HepG2 (cell line): Measurements from ENCODE around the gene HLF. TPM values are rescaled to one million over a fixed set of nuclear protein-coding genes. Genes with fewer than 3 reads are reported as not detected.

Experiments used
- CREB1 ChIP-seq, 2 experiments: fragments of 450-650 bp in 1 of 2; IDR thresholded peaks; 2 replicates each; pipeline ENCODE4 v1.6.1; 2016 to 2017; ENCODE audit warnings: control low read depth in 1 of 2, mild to moderate bottlenecking in 1 of 2, missing compliant biosample characterization in 1 of 2, missing genetic modification characterization in 1 of 2
- ELF4 ChIP-seq: sonication (generic); formaldehyde crosslinking; IDR thresholded peaks from 2 replicates; pipeline ENCODE4 v1.5.0; 2020; ENCODE audit warnings: missing genetic modification reagents, mild to moderate bottlenecking, moderate library complexity, borderline replicate concordance
- FOXM1 ChIP-seq: sonication (generic); formaldehyde crosslinking; IDR thresholded peaks from 2 replicates; pipeline ENCODE4 v1.5.0; 2020; ENCODE audit warnings: missing genetic modification reagents
- GLMP ChIP-seq: sonication (generic); formaldehyde crosslinking; IDR thresholded peaks from 2 replicates; pipeline ENCODE4 v1.9.0; 2021; ENCODE audit warnings: missing genetic modification reagents, mild to moderate bottlenecking, borderline replicate concordance
- KAT8 ChIP-seq: IDR thresholded peaks from 2 replicates; pipeline ENCODE4 v1.6.1; 2016; ENCODE audit warnings: missing genetic modification reagents, missing compliant biosample characterization
- NFRKB ChIP-seq: fragments of 450-650 bp; IDR thresholded peaks from 2 replicates; pipeline ENCODE4 v1.6.1; 2017
- PITX1 ChIP-seq: sonication (generic); formaldehyde crosslinking; IDR thresholded peaks from 2 replicates; pipeline ENCODE4 v1.5.1; 2020; ENCODE audit warnings: mild to moderate bottlenecking, missing genetic modification reagents
- POLR2G ChIP-seq: fragments of 200-400 bp; formaldehyde crosslinking; IDR thresholded peaks from 2 replicates; pipeline ENCODE4 v1.6.1; 2018; ENCODE audit warnings: mild to moderate bottlenecking, low read depth, low read length, moderate library complexity
- SKIL ChIP-seq: sonication (generic); formaldehyde crosslinking; IDR thresholded peaks from 2 replicates; pipeline ENCODE4 v1.8.0; 2022; ENCODE audit warnings: missing genetic modification reagents, mild to moderate bottlenecking, moderate library complexity, borderline replicate concordance
- SNAPC4 ChIP-seq: sonication (generic); formaldehyde crosslinking; IDR thresholded peaks from 2 replicates; pipeline ENCODE4 v1.4.0; 2020; ENCODE audit warnings: mild to moderate bottlenecking, missing genetic modification reagents
- TERF1 ChIP-seq: sonication (generic); formaldehyde crosslinking; IDR thresholded peaks from 2 replicates; pipeline ENCODE4 v1.8.0; 2022; ENCODE audit warnings: mild to moderate bottlenecking, missing genetic modification reagents, moderate library complexity
- ZBTB46 ChIP-seq: sonication (generic); formaldehyde crosslinking; IDR thresholded peaks from 2 replicates; pipeline ENCODE4 v1.4.0; 2020; ENCODE audit warnings: mild to moderate bottlenecking, missing genetic modification reagents, borderline replicate concordance
- ZNF552 ChIP-seq: sonication (generic); formaldehyde crosslinking; IDR thresholded peaks from 2 replicates; pipeline ENCODE4 v1.9.0; 2022; ENCODE audit warnings: missing genetic modification reagents, mild to moderate bottlenecking, borderline replicate concordance
- polyA plus RNA-seq, 8 experiments: library from polyadenylated mRNA; depleted of rRNA in 3 of 8; stranded (reverse) in 7 of 8; unstranded in 1 of 8; fragments of >200 nt; fragmentation: Illumina TruSeq in 4 of 8; extraction: Trizol in 4 of 8; gene quantifications; 2 replicates each; pipeline versions ENCODE4 v1.2.1 to v1.2.3, GENCODE V29; 2011 to 2016; ENCODE audit warnings: low read depth in 4 of 8, missing spikeins in 1 of 8, mixed read lengths in 1 of 8; ENCODE audit not compliant: insufficient read depth in 1 of 8
- total RNA-seq, 5 experiments: library from RNA; depleted of rRNA; stranded (reverse); fragments of >200 nt; fragmentation: Illumina TruSeq; extraction: Trizol; gene quantifications; 2 replicates each; pipeline ENCODE4 v1.2.3, GENCODE V29; 2016; ENCODE audit warnings: low read depth in 1 of 5
- TF ChIP-seq, protein P1 (sequence below): sonication (generic); formaldehyde crosslinking; IDR thresholded peaks from 2 replicates; pipeline ENCODE4 v1.8.0; 2022; ENCODE audit warnings: low read depth, missing genetic modification reagents

Gene HLF
- total and polyA plus RNA-seq, 2 of the 13 experiments (the other 11 are each of a cell fraction or from before 2014, with no cell fraction given): 202 to 346 TPM

DNA sequence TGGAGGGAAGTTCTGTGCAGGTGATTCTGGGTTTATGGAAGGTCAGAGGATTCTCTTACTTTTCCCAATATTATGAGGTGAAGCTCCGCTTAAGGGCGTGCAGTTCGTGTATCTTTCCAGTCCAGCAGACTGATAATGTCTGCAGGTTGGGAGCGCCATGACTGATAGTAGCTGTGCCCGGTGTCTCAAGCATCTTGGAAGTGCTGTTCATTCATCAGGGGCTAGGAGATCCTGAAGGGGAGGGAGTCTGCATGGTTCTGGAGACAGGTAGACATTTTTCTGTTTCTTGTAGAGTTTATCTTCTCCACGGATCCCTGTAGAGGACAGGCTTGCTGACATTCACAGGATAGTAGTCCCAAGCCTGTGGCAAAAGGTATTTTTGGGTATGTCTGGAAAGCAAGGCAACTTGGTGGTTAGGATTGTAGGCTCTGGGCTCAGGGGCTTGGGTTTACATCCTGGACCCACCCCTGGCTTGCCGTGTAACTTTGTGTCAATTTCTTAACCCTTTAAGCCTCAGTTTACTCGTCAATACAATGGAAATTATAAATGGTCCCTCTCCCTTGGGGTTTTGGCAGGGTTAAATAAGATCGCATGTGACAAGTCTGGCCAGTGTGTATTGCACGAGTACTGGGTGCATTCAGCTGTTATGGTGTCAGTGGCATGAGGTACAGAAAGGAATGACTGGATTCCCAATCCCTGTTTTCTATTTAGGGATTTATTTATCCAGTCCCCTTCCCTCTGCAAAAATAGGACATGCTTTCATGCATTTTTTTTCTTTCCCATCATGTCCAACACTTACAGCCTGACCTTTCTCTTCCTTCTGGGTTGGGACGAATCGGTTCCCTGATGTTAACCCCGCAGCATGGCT lies 8.2 kb downstream of the HLF start (continued):
- TF ChIP-seq ELF4 (CRISPR knock-in tag) (no peak), SNAPC4 (CRISPR knock-in tag) (no peak), POLR2G (peak; percentile 68), ZNF552 (CRISPR knock-in tag) (no peak), PITX1 (0 out of 2 replicates have a peak, but pooled peaks have one; percentile 2), GLMP (CRISPR knock-in tag) (no peak), ZBTB46 (no peak), FOXM1 (CRISPR knock-in tag) (no peak), SKIL (CRISPR knock-in tag) (no peak), CREB1 (IDR thresholded peaks at IDR 0.05) (no peak), CREB1 (CRISPR knock-in tag; IDR thresholded peaks at IDR 0.05) (no peak), TERF1 (no peak), NFRKB (no peak), KAT8 (CRISPR knock-in tag) (no peak; the same call in none of the 2 replicates)
- TF ChIP-seq, protein P1, sequence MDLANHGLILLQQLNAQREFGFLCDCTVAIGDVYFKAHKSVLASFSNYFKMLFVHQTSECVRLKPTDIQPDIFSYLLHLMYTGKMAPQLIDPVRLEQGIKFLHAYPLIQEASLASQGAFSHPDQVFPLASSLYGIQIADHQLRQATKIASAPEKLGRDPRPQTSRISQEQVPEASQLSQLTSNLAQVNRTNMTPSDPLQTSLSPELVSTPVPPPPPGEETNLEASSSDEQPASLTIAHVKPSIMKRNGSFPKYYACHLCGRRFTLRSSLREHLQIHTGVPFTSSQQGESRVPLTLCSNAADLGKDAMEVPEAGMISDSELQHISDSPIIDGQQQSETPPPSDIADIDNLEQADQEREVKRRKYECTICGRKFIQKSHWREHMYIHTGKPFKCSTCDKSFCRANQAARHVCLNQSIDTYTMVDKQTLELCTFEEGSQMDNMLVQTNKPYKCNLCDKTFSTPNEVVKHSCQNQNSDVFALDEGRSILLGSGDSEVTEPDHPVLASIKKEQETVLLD (CRISPR knock-in tag): no peak
